ENCODE data around the gene TEAD1.

- TF ChIP-seq CTCF (IDR thresholded peaks at IDR 0.05; ENCODE audit: low read length): no peak
- no peak for TF ChIP-seq EZH2phosphoT487 (IDR thresholded peaks at IDR 0.05; ENCODE audit: low read length)
These were observed 144.3 kb downstream of the TEAD1 start for GRCh38 chr11:12818333-12819015.
